Panc1 (cell line): ENCODE measurements around the gene SLC5A8.

Experiments used
- POLR2AphosphoS5 ChIP-seq: IDR thresholded peaks from 2 replicates; pipeline ENCODE4 v1.6.1; 2012; ENCODE audit warnings: mild to moderate bottlenecking, low read depth, low read length, moderate library complexity
- SIN3A ChIP-seq: IDR thresholded peaks from 2 replicates; pipeline ENCODE4 v1.6.1; 2012; ENCODE audit warnings: low read depth, mild to moderate bottlenecking, low read length, moderate library complexity, borderline replicate concordance; ENCODE audit not compliant: insufficient read depth
- TCF7L2 ChIP-seq: IDR thresholded peaks from 2 replicates; pipeline ENCODE4 v1.6.1; 2011; ENCODE audit warnings: mild to moderate bottlenecking, low read depth, low read length, inconsistent platforms
- TF ChIP-seq, protein P1 (sequence below): fragments of 450-650 bp; IDR thresholded peaks from 2 replicates; pipeline ENCODE4 v1.5.1; 2017; ENCODE audit warnings: mild to moderate bottlenecking
- TF ChIP-seq, protein P2 (sequence below), 2 experiments: IDR thresholded peaks; 2 replicates each; pipeline ENCODE4 v1.6.1; 2011 to 2012; ENCODE audit warnings: low read depth in 2 of 2, control low read depth in 1 of 2, low read length in 1 of 2, mild to moderate bottlenecking in 1 of 2, moderate library complexity in 1 of 2; ENCODE audit not compliant: insufficient read depth in 1 of 2

DNA sequence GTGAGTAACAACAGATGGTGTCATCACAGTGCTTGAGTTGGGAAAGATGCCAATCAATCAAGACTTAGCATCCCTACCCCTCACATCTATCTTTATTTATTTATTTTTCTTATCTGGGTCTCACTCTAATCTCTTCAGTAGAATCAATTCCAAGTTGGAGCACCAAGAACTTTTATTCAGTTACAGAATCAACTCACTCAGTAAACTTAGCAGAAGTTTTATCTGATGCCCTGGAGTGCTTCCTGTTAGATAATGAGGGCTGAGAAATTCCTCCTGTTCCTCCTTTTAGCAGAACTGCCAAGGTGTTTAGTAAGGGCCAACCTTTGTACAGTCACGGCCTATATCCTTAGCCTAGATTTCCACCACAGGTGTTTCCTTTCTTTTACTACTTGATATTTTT is 11.3 kb upstream of the SLC5A8 start:
- TF ChIP-seq, protein P1, sequence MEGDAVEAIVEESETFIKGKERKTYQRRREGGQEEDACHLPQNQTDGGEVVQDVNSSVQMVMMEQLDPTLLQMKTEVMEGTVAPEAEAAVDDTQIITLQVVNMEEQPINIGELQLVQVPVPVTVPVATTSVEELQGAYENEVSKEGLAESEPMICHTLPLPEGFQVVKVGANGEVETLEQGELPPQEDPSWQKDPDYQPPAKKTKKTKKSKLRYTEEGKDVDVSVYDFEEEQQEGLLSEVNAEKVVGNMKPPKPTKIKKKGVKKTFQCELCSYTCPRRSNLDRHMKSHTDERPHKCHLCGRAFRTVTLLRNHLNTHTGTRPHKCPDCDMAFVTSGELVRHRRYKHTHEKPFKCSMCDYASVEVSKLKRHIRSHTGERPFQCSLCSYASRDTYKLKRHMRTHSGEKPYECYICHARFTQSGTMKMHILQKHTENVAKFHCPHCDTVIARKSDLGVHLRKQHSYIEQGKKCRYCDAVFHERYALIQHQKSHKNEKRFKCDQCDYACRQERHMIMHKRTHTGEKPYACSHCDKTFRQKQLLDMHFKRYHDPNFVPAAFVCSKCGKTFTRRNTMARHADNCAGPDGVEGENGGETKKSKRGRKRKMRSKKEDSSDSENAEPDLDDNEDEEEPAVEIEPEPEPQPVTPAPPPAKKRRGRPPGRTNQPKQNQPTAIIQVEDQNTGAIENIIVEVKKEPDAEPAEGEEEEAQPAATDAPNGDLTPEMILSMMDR = no peak
- TF ChIP-seq POLR2AphosphoS5 = no peak
- TF ChIP-seq SIN3A = no peak
- TF ChIP-seq, protein P2, sequence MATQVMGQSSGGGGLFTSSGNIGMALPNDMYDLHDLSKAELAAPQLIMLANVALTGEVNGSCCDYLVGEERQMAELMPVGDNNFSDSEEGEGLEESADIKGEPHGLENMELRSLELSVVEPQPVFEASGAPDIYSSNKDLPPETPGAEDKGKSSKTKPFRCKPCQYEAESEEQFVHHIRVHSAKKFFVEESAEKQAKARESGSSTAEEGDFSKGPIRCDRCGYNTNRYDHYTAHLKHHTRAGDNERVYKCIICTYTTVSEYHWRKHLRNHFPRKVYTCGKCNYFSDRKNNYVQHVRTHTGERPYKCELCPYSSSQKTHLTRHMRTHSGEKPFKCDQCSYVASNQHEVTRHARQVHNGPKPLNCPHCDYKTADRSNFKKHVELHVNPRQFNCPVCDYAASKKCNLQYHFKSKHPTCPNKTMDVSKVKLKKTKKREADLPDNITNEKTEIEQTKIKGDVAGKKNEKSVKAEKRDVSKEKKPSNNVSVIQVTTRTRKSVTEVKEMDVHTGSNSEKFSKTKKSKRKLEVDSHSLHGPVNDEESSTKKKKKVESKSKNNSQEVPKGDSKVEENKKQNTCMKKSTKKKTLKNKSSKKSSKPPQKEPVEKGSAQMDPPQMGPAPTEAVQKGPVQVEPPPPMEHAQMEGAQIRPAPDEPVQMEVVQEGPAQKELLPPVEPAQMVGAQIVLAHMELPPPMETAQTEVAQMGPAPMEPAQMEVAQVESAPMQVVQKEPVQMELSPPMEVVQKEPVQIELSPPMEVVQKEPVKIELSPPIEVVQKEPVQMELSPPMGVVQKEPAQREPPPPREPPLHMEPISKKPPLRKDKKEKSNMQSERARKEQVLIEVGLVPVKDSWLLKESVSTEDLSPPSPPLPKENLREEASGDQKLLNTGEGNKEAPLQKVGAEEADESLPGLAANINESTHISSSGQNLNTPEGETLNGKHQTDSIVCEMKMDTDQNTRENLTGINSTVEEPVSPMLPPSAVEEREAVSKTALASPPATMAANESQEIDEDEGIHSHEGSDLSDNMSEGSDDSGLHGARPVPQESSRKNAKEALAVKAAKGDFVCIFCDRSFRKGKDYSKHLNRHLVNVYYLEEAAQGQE (IDR thresholded peaks at IDR 0.05; ENCODE audit: insufficient read depth in 1 of 2, low read depth in 2 of 2, low read length in 1 of 2) = no peak
- TF ChIP-seq TCF7L2 = no peak
